GM12865 (cell line): ENCODE measurements around the gene SYT3.

Experiments used
- DNase-seq: peaks from one replicate; pipeline ENCODE4 v3.0.0; 2010; ENCODE audit warnings: low read depth
- H3K4me3 ChIP-seq: 2 replicates; pipeline ENCODE4 v1.5.1; 2011; ENCODE audit warnings: mild to moderate bottlenecking, low read depth, low read length, control low read depth
- TF ChIP-seq, protein P1 (sequence below): IDR thresholded peaks from 2 replicates; pipeline ENCODE4 v1.5.1; 2011; ENCODE audit warnings: low read length, control low read depth, low read depth, inconsistent platforms; ENCODE audit not compliant: insufficient read depth; ENCODE audit errors: missing control alignments

Gene SYT3

GRCh38 chr19:50657222-50657669 is 17.6 kb upstream of the SYT3 start:
- TF ChIP-seq, protein P1, sequence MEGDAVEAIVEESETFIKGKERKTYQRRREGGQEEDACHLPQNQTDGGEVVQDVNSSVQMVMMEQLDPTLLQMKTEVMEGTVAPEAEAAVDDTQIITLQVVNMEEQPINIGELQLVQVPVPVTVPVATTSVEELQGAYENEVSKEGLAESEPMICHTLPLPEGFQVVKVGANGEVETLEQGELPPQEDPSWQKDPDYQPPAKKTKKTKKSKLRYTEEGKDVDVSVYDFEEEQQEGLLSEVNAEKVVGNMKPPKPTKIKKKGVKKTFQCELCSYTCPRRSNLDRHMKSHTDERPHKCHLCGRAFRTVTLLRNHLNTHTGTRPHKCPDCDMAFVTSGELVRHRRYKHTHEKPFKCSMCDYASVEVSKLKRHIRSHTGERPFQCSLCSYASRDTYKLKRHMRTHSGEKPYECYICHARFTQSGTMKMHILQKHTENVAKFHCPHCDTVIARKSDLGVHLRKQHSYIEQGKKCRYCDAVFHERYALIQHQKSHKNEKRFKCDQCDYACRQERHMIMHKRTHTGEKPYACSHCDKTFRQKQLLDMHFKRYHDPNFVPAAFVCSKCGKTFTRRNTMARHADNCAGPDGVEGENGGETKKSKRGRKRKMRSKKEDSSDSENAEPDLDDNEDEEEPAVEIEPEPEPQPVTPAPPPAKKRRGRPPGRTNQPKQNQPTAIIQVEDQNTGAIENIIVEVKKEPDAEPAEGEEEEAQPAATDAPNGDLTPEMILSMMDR, result no peak
- H3K4me3 ChIP-seq, result no peak overlapping the region
- no peak for DNase-seq

DNA sequence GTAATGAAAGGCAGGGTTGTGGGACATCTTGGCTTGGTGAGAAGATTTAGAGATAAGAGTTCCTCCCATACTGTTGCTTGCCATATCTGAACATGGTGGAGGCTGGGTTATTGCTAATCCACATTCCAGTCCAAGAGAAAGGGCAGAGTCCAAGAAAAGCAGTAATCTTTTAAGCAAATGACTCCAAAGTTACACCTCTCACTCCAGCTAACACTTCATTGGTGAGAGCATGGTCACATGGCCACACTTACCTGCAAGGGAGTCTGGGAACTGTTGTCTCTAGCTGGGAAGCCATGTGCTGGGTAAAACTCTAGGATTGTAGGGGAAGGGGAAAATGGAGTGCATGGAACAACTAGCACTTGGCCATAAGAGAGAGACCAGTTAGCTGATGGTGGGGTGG is 15.2 kb upstream of the SYT3 start:
- no peak for DNase-seq
- TF ChIP-seq, protein P1, result no peak
- H3K4me3 ChIP-seq, result no peak overlapping the region

DNA sequence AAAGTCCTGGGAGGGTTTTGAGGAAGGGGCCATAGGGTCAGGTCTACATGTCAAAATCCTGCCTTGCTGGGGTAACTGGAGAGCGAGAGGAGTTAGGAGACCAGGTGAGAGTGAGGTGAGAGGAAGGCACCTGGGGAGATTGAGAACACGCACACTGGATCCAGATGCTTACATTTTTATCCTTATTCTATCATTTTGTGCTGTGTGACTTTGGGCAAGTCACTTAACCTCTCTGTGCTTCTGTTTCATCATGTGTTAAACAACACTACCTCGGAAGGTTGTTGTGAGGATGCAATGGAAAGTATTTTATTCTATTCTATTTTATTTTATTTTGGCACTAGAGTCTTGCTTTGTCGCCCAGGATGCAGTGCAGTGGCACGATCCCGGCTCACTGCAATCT is 13.0 kb upstream of the SYT3 start:
- no peak overlapping the region for H3K4me3 ChIP-seq
- DNase-seq, result no peak
- TF ChIP-seq, protein P1, result no peak

- no peak overlapping the region for H3K4me3 ChIP-seq
- TF ChIP-seq, protein P1, result no peak
- DNase-seq, result no peak
Measured at GRCh38 chr19:50651174-50651573, 11.5 kb upstream of the SYT3 start.

DNA sequence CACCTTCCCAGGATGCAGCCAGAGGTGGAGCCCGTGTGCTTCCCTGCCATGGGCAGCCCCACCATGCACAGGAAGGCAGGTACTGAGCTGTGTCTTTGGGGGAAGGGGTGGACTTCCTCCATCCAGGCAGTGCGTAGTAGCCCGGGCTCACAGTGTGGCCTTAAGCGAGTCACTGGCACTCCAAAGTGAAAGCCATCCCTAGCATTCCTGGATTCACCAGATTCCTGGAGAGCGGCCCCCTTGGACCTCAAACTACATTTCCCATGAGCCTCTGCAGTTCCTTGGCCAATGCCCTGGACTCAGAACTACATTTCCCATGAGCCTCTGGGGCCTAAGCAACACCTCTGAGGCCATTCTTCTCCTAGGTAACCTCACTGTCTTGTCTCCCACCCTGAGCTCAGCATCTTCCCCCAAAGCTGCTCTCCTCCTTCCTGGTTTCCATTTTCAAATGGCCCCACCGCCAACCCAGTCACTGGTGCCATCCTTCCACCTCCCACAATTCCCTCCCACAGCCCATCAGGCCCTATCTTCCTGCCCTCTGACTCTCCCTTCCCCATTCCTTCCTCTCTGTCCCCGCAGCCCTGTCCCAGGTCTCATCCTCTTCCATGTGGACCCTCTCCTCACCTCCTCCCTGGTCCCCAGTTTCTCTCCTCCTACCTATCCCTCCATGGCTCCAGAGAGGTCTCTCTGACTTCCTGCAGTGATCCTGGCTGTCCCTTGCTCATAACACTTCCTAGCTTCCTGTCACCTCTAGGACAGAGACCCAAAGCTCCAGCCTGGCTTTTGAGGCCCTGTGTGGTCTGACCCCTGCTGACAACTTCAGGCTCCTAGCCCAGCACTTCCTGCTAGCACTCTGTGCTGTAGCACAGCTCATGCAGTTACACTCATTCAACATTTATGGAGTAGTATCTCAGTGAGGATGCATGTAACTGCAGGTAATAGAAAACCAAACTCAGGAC is 10.0 kb upstream of the SYT3 start, which contains the start of gene C19orf81:
TSS of gene C19orf81 (plus strand) at position 13 of the 959 bp plus-strand sequence. CDS start at position 13, 0 bp downstream.
- DNase-seq, result no peak
- no peak within 1 kb of the TSS for H3K4me3 ChIP-seq
- TF ChIP-seq, protein P1, result no peak

DNA sequence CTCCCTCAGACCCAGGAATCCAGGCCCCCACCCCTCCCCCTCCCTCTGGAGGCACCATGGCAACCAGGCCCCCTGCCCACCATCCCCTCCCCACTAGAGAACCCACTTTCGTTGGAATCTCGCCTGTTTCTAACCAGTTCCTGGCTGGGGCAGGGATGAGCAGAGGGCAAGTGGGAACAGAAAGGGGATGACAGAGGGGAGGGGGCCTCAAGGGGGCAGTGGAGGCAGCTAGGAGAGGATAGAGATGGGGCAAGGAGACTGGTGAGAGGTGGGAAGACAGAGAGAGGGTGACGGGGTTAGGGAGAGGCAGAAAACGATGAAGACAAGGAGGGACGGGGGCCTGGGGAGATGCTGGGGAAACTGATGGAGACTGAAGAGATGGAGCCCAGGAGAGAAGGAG is 9.0 kb upstream of the SYT3 start:
- TF ChIP-seq, protein P1, result no peak
- no peak overlapping the region for H3K4me3 ChIP-seq
- DNase-seq, result no peak
